Hepatocyte (in vitro differentiated cells): Measurements from ENCODE around the gene TRAF2.

Experiments
- CTCF ChIP-seq: fragments of 200-600 bp; sonication (generic); IDR thresholded peaks from 2 replicates; pipeline ENCODE4 v1.5.1; 2016; ENCODE audit warnings: antibody characterized with exemption, mild to moderate bottlenecking; ENCODE audit not compliant: poor library complexity
- EZH2 ChIP-seq: fragments of 200-600 bp; sonication (generic); IDR thresholded peaks from 2 replicates; pipeline ENCODE4 v1.6.1; 2016; ENCODE audit warnings: antibody characterized with exemption, mild to moderate bottlenecking, borderline replicate concordance
- EZH2phosphoT487 ChIP-seq: fragments of 200-600 bp; sonication (generic); IDR thresholded peaks from one replicate; pipeline ENCODE4 v1.6.1; 2018; ENCODE audit warnings: antibody characterized with exemption, mild to moderate bottlenecking, low read depth, moderate library complexity; ENCODE audit not compliant: unreplicated experiment, severe bottlenecking

- no peak for TF ChIP-seq CTCF
- no peak for TF ChIP-seq EZH2
- TF ChIP-seq EZH2phosphoT487, result no peak
Measured at GRCh38 chr9:136851941-136852663, 34.2 kb upstream of the TRAF2 start, which contains the start of gene MAMDC4.
